GM12891 (cell line): Measurements from ENCODE around the gene LYPD1.

Experiments used
- POLR2A ChIP-seq: IDR thresholded peaks from 2 replicates; pipeline ENCODE4 v1.6.1; 2011; ENCODE audit warnings: low read depth, low read length, control low read depth
- POLR2AphosphoS5 ChIP-seq: IDR thresholded peaks from 2 replicates; pipeline ENCODE4 v1.6.1; 2011; ENCODE audit warnings: low read depth, low read length, control low read depth
- TAF1 ChIP-seq: IDR thresholded peaks from 2 replicates; pipeline ENCODE4 v1.6.1; 2011; ENCODE audit warnings: low read depth, low read length, control low read depth

- no peak for TF ChIP-seq TAF1
- no peak for TF ChIP-seq POLR2A
- no peak for TF ChIP-seq POLR2AphosphoS5
These were observed 1.7 kb downstream of the LYPD1 start for GRCh38 chr2:132668189-132668823.
